ENCODE data around the gene DDX19B.
"Not testable (repeated sequence)": the region's sequence is repeated elsewhere in the genome, so short reads cannot be mapped to it uniquely, and the experiment has no call there.

DDX19B gene

DNA sequence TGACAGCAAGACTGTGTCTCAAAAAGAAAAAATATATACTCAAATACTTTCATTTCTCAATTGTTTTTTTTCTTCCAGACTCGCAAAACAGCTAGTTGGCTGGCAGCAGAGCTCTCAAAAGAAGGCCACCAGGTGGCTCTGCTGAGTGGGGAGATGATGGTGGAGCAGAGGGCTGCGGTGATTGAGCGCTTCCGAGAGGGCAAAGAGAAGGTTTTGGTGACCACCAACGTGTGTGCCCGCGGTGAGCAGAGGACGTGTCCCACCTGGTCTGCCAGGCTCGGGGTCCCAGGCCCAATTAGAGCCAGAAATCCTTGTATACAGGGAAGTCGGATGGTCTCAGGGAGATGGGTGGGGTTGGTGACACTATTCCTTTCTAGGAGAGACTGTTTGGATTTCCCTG is 71.2 kb downstream of the DDX19B start:
- H3K4me3 ChIP-seq (ENCODE audit: low read depth, low read length): not testable (repeated sequence)
- TF ChIP-seq, protein P1, sequence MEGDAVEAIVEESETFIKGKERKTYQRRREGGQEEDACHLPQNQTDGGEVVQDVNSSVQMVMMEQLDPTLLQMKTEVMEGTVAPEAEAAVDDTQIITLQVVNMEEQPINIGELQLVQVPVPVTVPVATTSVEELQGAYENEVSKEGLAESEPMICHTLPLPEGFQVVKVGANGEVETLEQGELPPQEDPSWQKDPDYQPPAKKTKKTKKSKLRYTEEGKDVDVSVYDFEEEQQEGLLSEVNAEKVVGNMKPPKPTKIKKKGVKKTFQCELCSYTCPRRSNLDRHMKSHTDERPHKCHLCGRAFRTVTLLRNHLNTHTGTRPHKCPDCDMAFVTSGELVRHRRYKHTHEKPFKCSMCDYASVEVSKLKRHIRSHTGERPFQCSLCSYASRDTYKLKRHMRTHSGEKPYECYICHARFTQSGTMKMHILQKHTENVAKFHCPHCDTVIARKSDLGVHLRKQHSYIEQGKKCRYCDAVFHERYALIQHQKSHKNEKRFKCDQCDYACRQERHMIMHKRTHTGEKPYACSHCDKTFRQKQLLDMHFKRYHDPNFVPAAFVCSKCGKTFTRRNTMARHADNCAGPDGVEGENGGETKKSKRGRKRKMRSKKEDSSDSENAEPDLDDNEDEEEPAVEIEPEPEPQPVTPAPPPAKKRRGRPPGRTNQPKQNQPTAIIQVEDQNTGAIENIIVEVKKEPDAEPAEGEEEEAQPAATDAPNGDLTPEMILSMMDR (IDR thresholded peaks at IDR 0.05; ENCODE audit: borderline replicate concordance, insufficient read depth, low read depth, low read length): peak; percentile 46; the same call in 1 of the 2 replicates

DNA sequence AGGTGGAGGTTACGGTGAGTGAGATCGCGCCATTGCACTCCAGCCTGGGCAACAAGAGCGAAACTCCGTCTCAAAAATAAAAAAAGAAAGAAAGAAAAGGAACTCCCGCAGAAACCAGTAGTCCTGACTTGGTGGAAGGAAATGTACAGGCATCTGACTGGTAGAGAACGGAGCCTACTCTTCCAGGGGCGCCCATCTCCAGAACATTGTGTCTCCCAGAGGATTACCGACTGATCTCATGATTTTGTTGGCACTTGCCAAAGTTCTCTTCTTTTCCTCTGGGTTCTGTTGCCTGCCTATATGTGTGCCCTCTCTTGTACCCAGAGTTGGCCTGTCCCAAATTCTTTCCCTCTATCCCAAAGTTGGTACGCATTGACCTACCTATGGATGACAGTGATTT is 71.9 kb downstream of the DDX19B start:
- no peak overlapping the region for H3K4me3 ChIP-seq (ENCODE audit: low read depth, low read length)
- TF ChIP-seq, protein P1 (IDR thresholded peaks at IDR 0.05; ENCODE audit: borderline replicate concordance, insufficient read depth, low read depth, low read length): no peak

DNA sequence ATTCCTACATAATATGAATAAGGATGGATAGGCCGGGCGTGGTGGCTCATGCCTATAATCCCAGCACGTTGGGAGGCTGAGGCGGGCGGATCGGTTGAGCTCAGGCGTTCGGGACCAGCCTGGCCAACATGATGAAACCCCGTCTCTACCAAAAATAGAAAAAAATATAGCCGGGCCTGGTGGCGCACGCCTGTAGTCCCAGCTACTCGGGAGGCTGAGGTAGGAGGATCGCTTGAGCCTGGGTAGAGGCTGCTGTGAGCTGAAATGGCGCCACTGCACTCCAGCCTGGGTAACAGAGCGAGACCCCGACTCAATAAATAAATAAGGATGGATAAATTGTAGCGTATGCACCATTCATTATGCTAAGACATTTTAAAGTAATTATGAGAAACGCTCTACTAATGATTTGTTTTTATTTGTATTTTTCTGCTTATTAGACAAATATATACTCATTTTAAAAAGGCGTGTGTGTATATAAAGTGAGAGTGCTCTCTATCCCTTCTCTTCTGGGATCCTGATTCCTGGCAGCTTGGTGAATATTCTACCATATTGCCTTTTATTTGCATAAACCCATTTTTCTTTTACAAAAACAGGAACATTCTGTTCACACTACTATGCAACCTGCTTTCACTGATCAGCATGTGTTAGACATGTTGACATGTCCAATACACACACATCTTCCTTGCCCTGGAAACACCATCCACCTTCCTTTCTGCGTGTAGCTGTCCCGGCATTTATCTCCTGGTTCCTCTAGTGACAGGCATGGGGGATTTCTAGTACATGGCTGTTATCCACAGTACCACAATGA is 74.1 kb downstream of the DDX19B start:
- no peak overlapping the region for H3K4me3 ChIP-seq (ENCODE audit: low read depth, low read length)
- TF ChIP-seq, protein P1 (IDR thresholded peaks at IDR 0.05; ENCODE audit: borderline replicate concordance, insufficient read depth, low read depth, low read length): no peak

DNA sequence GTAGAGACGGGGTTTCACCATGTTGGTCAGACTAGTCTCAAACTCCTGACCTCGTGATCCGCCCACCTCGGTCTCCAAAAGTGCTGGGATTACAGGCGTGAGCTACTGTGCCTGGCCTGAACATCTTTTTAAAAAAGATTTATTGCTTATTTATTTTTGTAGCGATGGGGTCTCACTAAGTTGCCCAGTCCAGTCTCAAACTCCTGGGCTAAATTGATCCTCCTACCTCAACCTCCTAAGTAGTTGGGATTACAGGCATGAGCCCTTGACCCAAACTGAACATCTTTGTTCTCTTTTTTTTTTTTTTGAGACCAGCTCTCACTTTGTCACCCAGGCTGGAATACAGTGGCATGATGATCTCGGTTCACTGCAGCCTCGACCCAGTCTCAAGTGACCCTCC is 75.2 kb downstream of the DDX19B start:
- H3K4me3 ChIP-seq (ENCODE audit: low read depth, low read length): no peak overlapping the region
- TF ChIP-seq, protein P1 (IDR thresholded peaks at IDR 0.05; ENCODE audit: borderline replicate concordance, insufficient read depth, low read depth, low read length): no peak

DNA sequence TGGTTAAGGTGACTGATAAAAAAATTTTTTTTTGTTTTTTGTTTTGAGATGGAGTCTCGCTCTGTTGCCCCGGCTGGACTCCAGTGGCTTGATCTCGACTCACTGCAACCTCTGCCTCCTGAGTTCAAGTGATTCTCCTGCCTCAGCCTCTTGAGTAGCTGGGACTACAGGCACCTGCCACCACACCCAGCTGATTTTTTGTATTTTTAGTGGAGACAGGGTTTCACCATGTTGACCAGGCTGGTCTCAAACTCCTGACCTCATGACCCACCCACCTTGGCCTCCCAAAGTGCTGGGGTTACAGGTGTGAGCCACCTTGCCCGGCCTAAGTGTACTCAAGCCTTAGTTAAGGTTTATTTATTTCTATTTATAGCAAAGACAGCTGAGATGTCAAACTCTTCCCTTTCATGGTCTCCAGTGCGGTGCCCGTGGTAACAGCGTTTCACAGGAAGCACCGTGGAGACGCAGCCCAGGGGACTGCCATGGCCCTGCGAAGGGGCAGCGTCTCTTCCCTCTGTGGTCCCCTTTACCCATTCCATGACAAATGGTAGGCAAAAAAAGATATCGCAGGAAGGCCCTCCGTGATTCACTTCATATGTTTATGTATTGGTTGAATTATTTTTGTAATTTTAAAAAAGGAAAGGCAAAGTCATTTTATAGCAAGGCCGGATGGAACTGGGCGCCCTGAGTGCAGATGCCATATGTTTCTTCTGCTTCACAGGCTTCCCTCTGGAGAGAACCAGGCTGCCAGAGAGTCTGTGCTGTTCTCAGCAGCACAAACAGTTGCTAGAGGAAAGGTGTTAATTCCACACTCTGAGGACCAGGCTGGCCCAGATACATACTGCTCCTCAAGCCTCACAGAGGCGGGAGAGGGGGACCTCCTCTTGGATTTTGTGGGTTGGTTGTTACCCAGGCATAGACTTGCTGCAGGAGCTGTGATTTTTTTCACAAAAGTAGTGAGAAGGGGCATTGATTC is 76.9 kb downstream of the DDX19B start:
- no peak overlapping the region for H3K4me3 ChIP-seq (ENCODE audit: low read depth, low read length)
- TF ChIP-seq, protein P1 (IDR thresholded peaks at IDR 0.05; ENCODE audit: borderline replicate concordance, insufficient read depth, low read depth, low read length): no peak

DNA sequence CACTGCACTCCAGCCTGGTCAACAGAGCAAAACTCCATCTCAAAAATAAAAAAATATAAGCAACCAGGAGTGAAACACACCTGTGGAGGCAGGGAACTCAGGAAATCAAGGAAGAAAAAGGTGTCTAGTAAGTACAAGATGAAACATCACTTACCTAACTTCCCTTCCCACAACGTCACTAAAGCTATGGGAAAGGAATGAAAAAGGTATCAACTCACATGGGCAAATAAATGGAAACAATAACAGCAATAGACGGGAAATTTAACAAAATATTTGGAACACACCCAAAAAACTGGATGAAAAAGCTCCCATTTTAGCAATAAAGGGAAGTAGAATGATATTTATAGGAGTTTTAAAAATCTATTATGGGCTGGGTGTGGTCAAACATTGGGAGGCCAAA is 78.8 kb downstream of the DDX19B start:
- H3K4me3 ChIP-seq (ENCODE audit: low read depth, low read length): no peak overlapping the region
- TF ChIP-seq, protein P1 (IDR thresholded peaks at IDR 0.05; ENCODE audit: borderline replicate concordance, insufficient read depth, low read depth, low read length): no peak
